ENCODE measurements around the gene ENG.
"Not testable (repeated sequence)": the region's sequence is repeated elsewhere in the genome, so short reads cannot be mapped to it uniquely, and the experiment has no call there.

ENG gene

DNA sequence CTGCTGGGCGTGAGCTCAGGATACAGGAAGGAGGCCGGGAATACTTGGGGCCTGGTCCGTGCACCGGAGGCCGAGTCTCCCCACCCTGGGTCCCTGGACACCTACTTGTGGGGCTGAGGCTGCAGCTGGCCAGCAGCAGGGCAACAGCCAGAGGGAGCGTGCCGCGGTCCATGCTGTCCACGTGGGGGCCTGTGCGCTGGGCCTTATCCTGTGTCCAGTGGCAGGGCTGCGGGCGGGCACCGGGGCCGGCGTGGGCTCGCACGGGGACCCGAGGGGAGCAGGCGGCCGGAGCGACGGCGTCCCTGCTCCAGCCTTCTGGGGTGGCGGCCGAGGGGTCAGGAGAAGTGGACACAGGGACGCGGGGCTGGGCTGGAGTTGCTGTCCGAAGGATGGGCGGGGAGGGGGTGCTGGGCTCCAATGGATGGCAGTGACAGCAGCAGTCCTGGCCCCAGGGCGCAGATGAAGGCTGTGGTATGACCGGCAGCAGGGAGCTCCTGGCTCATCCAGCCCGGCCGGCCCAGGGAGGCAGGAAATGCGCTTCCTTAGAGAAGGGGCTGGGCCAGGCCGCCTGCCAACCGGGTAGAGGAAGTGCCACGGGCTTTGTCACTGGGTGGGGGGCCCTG, at the start of gene ENG:
ENG (minus strand) TSS at position 475 of the 623 bp plus-strand sequence; CDS start at position 172, 303 bp downstream.
- DNase-seq: peak; percentile 90

DNA sequence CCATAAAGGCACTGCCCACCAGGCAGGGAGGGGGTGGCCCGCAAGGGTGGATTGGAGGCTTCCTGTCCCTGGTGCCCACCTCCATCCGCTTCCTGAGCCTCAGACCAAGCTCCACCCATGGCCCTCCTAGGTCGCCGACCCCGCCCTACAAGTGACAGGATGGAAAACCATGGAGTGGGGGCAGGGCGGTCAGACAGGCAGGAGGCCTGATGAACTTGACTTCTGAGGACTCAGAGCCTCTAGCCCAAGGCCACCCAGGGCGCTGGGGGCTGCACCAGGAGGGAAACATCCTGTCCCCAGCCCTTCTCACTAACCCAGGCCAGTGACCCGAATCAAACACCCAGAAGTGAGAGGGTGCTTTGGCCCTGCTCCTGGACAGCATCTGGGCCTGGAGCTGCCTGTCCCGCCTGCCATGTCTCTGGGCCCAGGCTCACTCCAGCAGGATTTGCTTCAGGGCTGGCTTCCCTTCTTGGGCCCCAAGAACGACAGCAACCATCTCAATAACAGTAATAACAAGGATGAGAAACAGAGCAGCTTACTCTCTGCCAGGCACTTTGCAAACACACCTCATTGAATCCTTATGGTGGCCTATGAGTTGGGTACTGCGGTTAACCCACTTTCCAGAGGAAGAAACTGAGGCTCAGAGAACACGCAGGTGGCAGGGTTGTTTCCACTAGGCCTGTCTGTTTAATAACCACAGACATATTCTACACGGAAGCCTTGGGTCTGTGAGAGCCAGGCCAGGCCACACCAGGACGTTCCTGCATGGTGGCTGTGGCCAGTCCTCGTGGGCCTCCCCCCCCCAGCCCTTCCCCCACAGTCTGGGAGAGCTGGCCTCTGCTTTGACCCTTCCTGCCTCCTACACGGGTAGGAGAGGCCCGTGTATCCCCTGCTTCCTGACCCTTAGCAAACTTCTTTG, 49.4 kb upstream of the ENG start:
- DNase-seq: peak; percentile 82

DNA sequence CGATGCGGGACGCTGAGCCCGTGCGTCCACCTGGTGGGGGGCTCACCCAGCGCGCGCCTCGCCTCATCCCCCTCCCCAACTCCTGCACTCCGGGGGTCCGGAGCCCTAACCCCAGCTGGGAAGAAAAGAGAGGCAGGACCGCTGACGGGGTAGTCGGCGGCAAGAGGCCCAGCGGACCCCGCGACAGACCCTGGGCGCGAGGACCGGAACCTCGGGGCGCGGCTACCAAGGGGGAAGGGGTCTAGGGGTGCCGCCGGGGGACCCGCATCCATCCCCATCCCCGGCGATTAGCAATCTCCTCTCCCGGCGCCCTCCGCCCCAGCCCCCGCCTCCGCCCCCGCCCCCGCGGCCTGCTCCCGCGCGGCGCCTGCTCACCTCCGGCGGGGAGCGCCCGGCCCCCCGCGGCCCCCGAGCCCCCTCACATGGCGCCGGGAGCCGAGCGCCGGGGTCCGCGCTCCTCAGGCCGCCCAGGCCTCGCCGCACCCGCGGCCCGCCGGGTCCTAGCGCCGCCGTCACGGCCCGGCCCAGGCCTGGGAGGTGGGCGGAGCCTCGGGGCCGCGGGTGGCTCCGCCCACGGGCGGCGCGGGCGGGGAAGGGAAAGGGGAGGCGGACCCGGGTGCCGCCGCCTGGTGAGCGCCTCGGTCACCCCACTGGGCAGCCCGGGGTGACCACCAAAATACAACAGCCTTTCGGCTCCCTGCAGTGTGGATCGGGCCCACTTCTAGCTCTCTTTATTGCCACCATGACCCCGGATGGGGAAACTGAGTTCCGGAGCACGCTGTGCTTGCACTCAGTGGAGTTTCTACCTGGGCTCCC, 44.9 kb upstream of the ENG start, which contains the start of gene ST6GALNAC6:
ST6GALNAC6 (minus strand) TSS at position 476 of the 816 bp plus-strand sequence. CDS start 1,622 bp downstream, outside the sequence.
- peak; percentile 68 for DNase-seq

DNA sequence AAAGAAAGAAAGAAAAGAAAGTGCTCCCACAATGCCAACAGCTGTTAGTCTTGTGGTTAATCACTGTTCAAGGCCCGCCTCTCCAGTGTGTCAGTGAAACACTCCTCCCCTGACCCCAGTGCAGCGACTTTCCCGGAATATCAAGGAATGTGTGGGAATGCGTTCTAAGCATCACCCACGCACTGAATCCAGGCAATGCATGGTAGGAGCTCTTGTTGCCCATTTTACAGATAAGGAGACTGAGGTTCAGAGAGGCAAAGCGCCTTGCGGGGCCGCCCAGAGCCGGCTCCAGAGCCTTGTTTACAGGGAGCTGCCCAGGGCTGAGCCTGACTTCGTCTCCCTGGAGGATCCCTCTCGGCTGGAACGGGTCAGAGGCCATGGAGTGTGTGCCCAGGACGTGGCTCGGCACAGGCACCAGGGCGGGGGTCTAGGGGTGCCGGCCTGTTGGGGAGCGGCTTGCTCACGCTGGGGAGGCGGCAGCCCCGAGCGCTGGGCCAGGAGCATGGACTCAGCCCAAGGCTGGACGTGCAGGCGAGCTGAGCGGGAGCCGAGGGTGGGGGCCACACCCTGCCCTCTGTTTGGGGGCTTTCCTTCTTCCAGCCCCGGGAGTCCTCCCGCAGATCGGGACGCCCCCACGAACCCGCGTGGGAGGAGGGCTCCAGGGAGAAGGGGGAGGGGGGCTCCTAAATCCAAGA, 44.1 kb upstream of the ENG start:
- DNase-seq: peak; percentile 68

DNA sequence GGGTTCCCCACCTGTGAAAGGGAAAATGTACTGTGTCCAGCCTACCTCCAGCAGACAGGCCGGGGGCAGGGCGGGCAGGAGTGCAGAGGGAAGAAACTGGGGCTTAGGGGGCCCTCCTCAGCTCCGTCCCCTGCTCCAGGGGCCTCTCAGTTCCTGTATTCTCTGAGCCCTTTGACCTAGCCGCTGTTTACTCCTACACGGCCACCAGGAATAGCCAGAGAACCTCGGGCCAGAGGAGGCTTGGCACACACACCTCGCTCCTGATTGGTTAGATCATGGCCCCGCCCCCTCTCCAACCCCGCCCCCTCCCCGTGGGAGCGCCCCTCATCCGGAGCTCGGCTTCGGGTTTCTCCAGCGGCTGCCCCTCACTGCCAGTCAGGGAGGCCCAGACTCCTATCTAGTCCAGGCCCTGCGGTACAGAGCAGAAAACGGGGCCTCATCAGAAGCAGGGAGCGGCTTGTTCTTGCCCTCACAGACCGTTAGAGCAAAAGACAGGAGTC, 42.8 kb upstream of the ENG start:
- peak; percentile 93 for DNase-seq

DNA sequence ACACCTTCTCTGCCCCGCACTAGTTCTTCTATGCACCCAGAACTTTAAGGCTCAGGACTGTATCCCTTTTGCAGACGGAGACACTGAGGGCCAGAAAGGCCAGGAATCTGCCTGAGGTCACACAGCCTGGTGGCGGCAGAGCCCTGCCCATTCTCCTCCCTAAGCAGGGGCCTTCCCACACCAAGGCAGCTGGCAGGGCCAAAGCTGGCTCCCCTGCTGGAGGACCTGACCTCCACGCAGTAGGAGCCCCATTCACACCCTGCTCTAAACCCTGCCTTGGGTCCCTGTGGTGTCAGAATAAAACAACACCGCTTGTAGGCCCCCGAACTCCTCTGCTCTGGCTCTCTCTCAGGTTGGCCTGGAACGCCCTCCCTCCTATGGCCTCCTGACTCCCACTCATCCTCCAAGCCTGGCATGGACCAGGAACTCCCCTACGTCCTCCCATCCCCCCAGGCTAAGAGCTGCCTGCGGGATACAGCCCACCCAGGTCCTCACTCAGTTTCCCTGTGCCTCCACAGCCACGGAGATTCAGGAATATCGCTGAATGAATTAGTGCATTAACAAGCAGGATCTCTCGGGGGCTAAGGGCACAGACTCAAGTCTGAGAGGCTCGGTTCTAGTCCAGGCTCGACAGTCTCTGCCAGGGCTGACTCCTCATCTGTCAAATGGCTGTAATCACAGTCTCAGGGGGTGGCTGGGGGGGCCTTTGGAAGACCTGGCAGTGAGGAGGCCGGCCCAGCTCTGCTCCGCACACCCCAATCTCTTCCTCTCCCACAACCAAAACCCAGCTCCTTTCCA, 42.1 kb upstream of the ENG start:
- DNase-seq: no peak

DNA sequence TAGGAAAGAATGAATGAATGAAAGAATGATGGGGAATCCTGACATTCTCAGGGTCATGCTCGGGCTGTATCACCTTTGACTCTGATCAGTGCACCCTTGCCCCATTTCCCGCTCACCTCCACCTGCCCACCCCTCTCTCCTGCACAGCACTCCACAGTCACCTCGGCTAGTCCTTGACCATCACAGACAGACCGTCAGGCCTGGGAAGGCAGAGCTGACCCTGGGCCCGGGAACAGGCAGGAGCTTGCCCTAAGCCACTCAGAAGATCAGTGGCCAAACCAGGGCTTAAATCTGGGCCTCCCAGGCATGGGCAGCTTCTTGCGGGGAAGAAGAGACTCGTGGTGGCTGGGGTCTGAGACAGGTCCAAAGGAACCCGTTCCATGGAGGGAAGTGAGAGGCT, 41.4 kb upstream of the ENG start:
- no peak for DNase-seq

DNA sequence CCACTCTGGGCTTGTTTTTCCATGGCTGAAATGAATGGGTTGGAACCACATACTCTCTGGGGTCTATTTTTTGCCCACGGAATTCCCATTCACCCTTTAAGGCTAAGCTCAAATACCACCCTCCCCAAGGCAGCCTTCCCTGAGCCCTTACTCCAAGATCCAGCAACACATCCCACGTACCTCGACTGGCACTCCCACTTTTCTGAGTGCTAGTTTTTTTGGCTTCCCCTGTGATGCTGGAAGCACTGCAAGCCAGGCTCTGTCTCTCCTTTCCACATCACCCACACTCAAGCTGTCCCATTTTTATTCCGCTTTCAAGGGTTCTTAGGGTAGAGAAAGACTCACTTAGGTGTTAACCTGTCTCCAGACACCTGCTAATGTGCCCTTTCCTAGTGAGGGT, 38.9 kb upstream of the ENG start:
- DNase-seq: no peak

DNA sequence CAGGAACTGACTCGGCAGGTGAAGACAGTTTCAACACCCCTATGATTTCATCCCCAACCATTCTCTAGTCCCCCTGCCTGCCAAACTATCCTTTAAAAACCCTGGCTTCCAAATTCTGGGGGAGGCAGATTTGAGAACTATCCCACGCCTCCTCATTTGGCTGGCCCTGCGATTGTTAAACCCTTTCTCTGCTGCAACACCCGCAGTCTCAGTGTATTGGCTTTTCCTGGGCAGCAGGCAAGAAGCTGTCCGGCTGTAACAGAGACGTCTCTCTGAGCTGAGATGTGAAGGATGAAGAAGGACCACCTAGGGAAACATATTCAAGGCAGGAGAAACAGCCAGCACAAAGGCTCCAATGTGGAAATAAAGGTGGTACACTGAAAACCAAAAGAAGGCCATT, 38.4 kb upstream of the ENG start:
- DNase-seq: no peak

DNA sequence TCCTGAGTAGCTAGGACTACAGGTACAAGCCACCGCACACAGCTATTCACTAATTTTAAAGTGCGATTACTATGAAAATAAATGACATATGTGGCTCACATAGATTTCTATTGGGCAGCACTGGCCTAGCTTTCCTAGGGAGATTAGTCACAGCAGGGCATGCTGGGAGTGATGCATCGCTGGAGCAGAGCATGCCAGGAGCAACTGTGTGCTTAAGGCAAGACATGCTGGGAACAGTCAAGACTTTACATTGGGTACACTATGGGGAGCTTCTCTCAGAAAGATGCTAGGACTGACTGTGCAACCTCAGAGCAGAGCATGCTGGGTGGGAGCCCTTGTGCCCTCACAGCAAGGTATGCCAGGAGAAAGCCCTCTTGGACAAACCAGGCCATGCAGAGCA, 35.6 kb upstream of the ENG start:
- no peak for DNase-seq

DNA sequence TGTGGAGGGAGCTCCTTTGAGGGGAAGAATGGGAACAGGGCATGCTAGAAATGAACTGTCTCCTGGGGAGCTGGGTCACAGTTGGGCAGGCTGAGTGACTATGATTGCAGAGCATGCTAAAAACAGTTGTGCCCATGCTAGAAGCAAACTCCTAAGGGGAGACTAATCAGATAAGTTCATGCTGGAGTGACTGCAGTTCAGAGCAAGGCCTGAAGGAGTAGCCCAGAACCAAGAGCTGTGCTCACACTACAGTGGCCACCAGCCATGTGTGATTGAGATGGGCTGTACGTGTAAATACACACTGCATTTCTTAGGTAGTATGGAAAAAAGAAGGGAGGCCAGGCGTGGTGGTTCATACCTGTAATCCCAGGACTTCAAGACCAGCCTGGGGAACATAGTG, 33.3 kb upstream of the ENG start:
- DNase-seq: no peak

DNA sequence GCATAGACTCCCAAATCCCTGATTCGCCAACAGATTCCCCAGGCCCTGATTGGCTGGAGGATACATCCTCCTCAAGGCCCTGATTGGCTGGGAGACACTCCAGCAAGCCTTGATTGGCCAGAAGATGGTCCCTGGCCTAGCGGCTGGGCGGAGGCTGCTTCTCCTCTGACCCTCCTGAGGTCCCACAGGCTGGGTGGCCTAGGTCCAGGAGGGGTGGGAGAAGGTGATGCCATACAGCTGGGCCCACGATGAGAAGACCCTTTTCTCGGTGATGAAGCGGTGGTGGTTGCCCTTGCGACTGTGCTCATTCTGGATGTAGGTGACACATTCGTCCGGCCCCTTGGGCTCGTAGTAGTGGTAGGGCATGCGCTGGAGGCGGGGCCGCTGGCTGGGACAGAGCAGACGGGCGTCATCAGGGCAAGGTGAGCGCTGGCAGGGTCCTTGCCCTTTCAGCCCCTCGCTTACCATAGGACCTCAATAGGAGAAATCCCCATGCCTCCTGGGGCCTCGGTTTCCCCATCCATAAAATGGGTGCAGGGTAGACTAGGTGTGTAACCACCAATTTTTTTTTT, 32.0 kb upstream of the ENG start:
- no peak for DNase-seq

DNA sequence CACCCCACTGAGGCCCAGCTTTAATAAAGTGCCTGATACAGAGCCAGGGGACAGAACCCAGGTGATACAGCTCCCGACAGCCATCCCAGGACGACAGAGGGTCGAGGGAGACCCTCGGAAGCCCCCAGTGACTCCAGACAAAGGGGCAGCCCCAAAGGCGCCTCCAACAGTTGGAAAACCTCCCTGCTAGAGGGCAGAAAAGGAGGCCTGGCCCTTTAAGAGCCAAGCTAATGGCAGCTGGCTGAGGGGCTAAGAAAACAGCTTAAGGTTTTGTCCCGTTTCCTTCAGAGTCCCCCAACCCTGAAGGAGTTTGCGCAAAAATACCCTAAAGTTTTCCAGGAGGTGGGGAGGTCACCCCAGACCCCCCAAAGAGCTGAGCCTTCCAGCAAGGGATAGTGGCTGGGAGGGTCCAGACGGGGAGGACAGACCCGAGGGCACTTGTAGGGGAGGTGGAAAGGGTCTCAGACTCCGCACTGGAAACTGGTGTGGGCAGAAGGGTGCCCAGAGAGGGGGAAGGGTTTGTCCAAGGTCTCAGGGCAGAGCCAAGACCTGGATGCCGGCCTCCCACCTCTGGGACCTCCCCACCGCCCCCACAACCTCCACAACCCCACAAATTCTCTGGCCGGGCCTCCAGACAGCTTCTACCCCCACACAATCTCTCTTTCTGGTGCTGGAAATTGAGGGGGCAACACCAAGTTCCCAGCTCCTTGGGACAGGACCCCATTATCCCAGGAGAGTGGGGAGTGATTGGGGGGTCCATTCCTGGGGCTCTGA, 31.2 kb upstream of the ENG start:
- no peak for DNase-seq

DNA sequence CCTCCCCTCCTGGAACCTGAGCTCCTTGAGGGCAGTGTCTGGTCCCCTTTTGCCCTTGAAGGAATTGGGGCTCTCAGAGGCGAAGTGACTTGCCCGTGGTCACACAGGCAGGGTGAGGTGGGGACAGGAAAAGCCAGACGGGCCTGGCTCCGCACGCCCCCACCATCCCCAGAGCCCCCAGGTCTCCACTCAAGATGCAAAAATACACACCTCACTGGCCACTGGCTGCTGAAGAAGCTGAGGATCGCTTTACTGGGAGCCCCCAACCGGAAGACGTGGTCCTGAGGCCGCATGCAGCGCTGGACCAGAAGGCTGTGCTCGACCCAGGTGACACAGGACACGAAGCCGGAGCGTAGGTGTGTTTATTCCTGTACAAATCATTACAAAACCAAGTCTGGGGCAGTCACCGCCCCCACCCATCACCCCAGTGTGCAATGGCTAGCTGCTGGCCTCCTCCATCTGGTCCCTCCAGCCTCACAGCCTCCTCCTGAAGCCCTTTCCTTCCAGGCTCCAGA, 30.6 kb upstream of the ENG start:
- DNase-seq: no peak

DNA sequence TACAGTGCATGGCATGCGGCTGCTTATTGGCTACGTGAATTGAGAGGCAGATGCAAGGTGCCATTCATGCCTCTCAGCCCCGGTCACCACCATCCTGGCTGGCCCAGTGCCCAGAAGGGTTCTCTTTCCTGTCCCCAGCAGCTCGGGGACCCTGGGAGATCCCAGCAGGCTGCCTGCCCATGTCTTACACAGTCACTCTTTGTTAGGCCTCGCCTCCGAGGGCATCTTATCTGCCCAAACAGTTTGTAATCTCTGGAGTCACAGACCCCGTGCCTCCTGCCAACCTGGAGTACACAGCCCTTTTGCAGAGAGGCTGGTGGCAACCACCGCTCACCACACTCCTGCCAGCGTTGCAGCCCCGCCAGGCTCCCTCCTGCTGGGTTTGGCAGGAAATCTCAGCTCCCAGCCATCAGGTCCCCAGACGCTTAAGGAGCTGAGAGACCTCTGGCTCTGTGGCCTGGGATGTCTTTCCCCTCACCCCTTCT, 30.0 kb upstream of the ENG start:
- no peak for DNase-seq

DNA sequence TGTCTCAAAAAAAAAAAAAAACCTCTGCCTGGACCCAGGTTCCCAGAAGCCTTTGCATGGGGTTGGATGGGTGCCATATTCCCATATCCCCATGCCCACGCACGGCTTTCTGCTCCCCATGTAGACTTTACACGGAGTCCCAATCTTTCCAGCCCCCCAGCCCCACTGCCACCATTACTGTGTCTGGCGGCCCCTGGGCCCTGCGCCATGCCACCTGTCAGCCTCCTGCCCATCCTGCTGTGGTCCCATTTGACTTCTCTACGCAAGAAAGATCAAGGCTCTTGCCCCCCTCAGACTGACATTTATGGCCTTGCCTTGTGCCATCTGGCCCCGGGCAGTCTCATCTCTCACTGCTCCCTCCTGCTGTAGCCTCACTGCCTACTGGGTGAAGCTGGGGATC, 29.5 kb upstream of the ENG start:
- no peak for DNase-seq

DNA sequence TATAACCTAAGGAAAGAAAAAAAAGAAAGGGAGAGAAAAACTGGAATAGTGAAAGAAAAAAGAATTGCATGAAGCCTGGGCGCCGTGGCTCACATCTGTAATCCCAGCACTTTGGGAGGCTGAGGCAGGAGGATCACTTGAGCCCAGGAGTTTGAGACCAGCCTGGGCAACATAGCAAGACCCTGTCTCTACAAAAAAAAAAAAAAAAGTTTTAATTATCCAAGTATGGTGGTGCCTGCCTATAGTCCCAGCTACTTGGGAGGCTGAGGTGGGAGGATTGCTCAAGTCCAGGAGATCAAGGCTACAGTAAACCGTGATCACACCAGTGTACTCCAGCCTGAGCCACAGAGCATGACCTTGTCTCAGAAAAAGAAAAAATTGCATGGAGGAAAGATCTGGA, 27.3 kb upstream of the ENG start:
- DNase-seq: not testable (repeated sequence)

DNA sequence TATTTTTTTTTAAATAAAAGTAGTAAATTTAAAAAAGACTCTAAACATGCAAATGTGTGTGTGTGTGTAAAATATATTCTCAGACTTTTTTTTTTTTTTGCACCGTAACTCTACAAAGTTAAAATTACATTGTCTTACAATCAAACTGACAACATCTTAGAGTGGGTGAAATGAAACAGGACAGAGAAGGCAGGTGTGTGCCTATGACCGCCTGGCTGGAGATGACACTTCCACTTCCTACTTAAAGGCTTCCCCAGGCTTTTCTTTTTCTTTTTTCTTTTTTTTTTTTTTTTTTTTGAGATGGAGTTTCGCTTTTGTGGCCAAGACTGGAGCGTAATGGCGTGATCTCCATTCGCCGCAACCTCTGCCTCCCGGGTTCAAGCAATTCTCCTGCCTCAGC, 25.7 kb upstream of the ENG start:
- no peak for DNase-seq

DNA sequence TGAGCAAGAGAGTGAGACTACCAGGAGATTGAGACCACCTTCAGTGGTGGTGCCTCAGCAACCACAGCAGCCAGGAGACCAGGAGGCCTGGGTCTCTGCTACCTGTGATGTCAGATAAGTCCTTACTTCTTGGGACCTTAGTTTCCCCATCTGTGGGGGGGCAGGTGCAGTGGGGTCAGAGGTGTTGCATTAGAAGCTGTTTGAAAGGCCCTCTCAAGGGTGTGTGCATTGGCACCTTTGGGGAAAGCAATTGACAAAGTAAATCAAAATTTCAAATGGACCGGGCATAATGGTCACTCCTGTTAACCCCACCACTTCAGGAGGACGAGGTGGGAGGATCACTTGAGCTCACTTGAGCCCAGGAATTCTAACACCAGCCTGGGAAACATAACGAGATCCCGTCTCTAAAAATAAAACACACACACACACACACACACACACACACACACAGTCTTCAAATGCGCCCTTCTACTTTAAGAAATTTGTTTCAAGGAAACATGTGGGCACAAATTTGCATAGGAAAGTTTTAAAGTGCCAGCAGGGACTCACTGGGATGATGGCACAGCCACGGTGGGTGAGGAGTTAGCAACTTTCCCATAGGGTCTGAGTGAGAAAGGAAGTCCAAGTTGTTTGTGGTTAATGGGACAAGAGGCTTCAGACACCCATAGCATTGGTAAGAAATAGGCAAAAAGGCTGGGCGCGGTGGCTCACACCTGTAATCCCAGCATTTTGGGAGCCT, 24.4 kb upstream of the ENG start:
- no peak for DNase-seq

Measured in islet precursor cell (in vitro differentiated cells).